ENCODE measurements around the gene ACAN.

The ACAN gene

DNA sequence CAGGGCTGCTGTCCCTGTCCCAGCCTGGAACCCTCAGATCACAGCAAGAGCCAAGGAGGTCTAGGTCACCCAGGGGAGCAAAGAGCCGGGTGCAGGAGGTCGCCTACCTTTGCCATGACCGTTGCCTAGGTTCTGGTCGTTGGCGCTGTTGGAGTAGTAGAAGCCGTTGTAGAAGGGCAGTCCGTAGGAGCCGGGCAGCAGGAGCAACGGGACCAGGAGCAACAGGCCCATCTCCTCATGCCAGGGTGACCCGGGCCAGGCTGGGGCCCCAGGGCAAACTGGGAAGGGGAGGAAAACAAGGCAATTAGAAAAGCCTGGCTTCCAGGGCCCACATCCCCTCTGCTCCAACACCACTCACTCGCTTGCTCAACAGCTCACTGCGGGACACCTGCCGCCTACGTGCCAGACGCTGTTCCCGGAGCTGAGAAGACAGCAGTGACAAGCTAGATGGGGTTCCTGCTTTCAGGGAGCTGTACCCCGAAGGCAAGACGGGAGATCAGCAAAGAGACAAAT is 83.9 kb downstream of the ACAN start:
- H4K91ac ChIP-seq (ENCODE audit: low read depth, low read length, poor library complexity), result no peak overlapping the region
- H3K27ac ChIP-seq (replicated peaks; ENCODE audit: low read length), result no peak overlapping the region
- H3K36me3 ChIP-seq (replicated peaks in 1 of 2; ENCODE audit: control insufficient read depth in 2 of 2, insufficient read depth in 2 of 2, low read length in 2 of 2), result no peaks in the 10 kb centered on the region
- no peak overlapping the region for H2BK120ac ChIP-seq (ENCODE audit: low read depth, low read length)
- H2BK5ac ChIP-seq (ENCODE audit: low read length), result no peak overlapping the region
- DNase-seq (ENCODE audit: low spot score), result no peak
- H2BK12ac ChIP-seq (ENCODE audit: low read length), result no peak overlapping the region
- no peak overlapping the region for H4K8ac ChIP-seq (ENCODE audit: low read depth, low read length)
- peak overlapping the region; percentile 5 for H2AK5ac ChIP-seq (ENCODE audit: low read depth, low read length)
- H3K14ac ChIP-seq (ENCODE audit: low read length), result no peak overlapping the region
- no peaks in the 10 kb centered on the region for H3K4me1 ChIP-seq (ENCODE audit: control insufficient read depth in 2 of 2, insufficient read depth in 1 of 2, low read depth in 1 of 2, low read length in 2 of 2)
- H2AFZ ChIP-seq (ENCODE audit: low read length), result no peak overlapping the region
- no peak overlapping the region for H3K4me3 ChIP-seq (ENCODE audit: low read length in 2 of 2)
- no peak overlapping the region for H3K4ac ChIP-seq (ENCODE audit: low read length)
- no peaks in the 10 kb centered on the region for H3K27me3 ChIP-seq (ENCODE audit: control insufficient read depth in 3 of 3, insufficient read depth in 3 of 3, low read depth in 1 of 3, low read length in 3 of 3)
- no peak overlapping the region for H2BK15ac ChIP-seq (ENCODE audit: low read length)
- peak overlapping the region; percentile 19 for H3K18ac ChIP-seq (ENCODE audit: low read length)
- no peak overlapping the region for H3K9ac ChIP-seq (ENCODE audit: low read depth, low read length, poor library complexity)
- H3K9me3 ChIP-seq (replicated peaks in 1 of 2; ENCODE audit: control insufficient read depth in 2 of 2, insufficient read depth in 1 of 2, low read depth in 1 of 2, low read length in 2 of 2), result no peaks in the 10 kb centered on the region
- H3K23ac ChIP-seq (ENCODE audit: low read depth, low read length, poor library complexity), result peak overlapping the region; percentile 81
- H3K79me1 ChIP-seq (ENCODE audit: low read depth, low read length), result no peaks in the 10 kb centered on the region
- WGBS, 2 donors (ENCODE audit: extremely low coverage in 2 of 2, insufficient read length in 2 of 2, insufficient replicate concordance in 1 of 2), result no CpG with 5 or more reads among the region's 18 CpGs
- no peak overlapping the region for H3K4me2 ChIP-seq (ENCODE audit: insufficient read depth, low read length, poor library complexity, severe bottlenecking)

DNA sequence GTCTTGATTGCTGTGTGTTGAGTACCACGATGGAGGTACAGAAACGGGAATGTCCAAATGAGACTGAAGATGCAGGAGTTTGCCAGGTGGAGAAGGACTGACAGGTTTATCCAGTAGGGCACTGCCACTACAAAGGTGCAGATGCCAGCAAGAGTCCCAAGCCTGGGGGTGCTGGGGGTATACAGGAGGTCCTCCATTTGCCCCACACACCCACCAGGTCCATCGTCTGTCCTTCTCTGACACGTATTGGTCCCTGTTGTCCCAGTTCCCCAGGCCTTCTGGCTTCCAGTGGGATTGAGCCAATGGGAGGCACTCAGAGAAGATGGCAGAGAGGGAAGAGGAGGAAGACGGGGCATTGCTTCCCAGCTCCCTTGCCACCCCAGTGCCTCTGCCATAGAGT is 85.5 kb downstream of the ACAN start:
- Histone ChIP-seq H3K9ac (ENCODE audit: low read depth, low read length, poor library complexity) (no peak overlapping the region), H2BK5ac (ENCODE audit: low read length) (no peak overlapping the region), H3K27ac (replicated peaks; ENCODE audit: low read length) (no peak overlapping the region), H2AK5ac (ENCODE audit: low read depth, low read length) (no peak overlapping the region), H2BK120ac (ENCODE audit: low read depth, low read length) (no peak overlapping the region), H3K4ac (ENCODE audit: low read length) (no peak overlapping the region), H4K91ac (ENCODE audit: low read depth, low read length, poor library complexity) (no peak overlapping the region), H4K8ac (ENCODE audit: low read depth, low read length) (no peak overlapping the region), H2BK15ac (ENCODE audit: low read length) (no peak overlapping the region), H2AFZ (ENCODE audit: low read length) (no peak overlapping the region), H3K4me3 (ENCODE audit: low read length in 2 of 2) (no peak overlapping the region), H3K79me1 (ENCODE audit: low read depth, low read length) (no peaks in the 10 kb centered on the region), H3K9me3 (replicated peaks in 1 of 2; ENCODE audit: control insufficient read depth in 2 of 2, insufficient read depth in 1 of 2, low read depth in 1 of 2, low read length in 2 of 2) (no peaks in the 10 kb centered on the region), H2BK12ac (ENCODE audit: low read length) (no peak overlapping the region), H3K4me2 (ENCODE audit: insufficient read depth, low read length, poor library complexity, severe bottlenecking) (no peak overlapping the region), H3K4me1 (ENCODE audit: control insufficient read depth in 2 of 2, insufficient read depth in 1 of 2, low read depth in 1 of 2, low read length in 2 of 2) (no peaks in the 10 kb centered on the region), H3K18ac (ENCODE audit: low read length) (no peak overlapping the region), H3K23ac (ENCODE audit: low read depth, low read length, poor library complexity) (no peak overlapping the region), H3K27me3 (ENCODE audit: control insufficient read depth in 3 of 3, insufficient read depth in 3 of 3, low read depth in 1 of 3, low read length in 3 of 3) (no peaks in the 10 kb centered on the region), H3K36me3 (replicated peaks in 1 of 2; ENCODE audit: control insufficient read depth in 2 of 2, insufficient read depth in 2 of 2, low read length in 2 of 2) (no peaks in the 10 kb centered on the region), H3K14ac (ENCODE audit: low read length) (no peak overlapping the region)
- no CpG with 5 or more reads among the region's 5 CpGs for WGBS, 2 donors (ENCODE audit: extremely low coverage in 2 of 2, insufficient read length in 2 of 2, insufficient replicate concordance in 1 of 2)
- DNase-seq (ENCODE audit: low spot score), result no peak

DNA sequence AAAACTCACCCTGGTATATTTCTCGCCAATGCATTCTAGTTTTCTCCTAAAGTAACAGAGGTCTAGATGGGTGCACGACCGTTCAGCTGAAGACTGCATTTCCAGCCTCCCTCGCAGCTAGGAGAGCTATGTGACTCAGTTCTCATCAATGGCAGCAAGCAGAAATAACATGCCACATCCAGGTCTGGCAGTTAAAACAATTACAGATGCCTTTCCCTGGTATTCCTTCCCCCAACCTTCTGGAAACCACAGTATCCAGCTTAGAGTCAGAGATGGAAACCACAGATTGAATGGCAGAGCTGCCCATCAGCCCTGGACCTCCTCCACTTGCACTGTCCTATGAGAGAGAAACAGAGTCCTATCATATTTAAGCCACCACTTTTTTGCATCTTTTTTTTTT is 87.3 kb downstream of the ACAN start:
- Histone ChIP-seq H3K4ac (ENCODE audit: low read length) (no peak overlapping the region), H3K9me3 (replicated peaks in 1 of 2; ENCODE audit: control insufficient read depth in 2 of 2, insufficient read depth in 1 of 2, low read depth in 1 of 2, low read length in 2 of 2) (no peaks in the 10 kb centered on the region), H3K14ac (ENCODE audit: low read length) (no peak overlapping the region), H2AFZ (ENCODE audit: low read length) (no peak overlapping the region), H3K9ac (ENCODE audit: low read depth, low read length, poor library complexity) (no peak overlapping the region), H4K91ac (ENCODE audit: low read depth, low read length, poor library complexity) (peak overlapping the region; percentile 83), H2BK15ac (ENCODE audit: low read length) (no peak overlapping the region), H3K79me1 (ENCODE audit: low read depth, low read length) (no peaks in the 10 kb centered on the region), H3K36me3 (replicated peaks in 1 of 2; ENCODE audit: control insufficient read depth in 2 of 2, insufficient read depth in 2 of 2, low read length in 2 of 2) (no peaks in the 10 kb centered on the region), H3K4me1 (ENCODE audit: control insufficient read depth in 2 of 2, insufficient read depth in 1 of 2, low read depth in 1 of 2, low read length in 2 of 2) (peaks cover 0 to 8% of the 10 kb centered on the region in 2 donors), H2BK120ac (ENCODE audit: low read depth, low read length) (no peak overlapping the region), H2BK12ac (ENCODE audit: low read length) (no peak overlapping the region), H3K4me3 (ENCODE audit: low read length in 2 of 2) (no peak overlapping the region), H3K4me2 (ENCODE audit: insufficient read depth, low read length, poor library complexity, severe bottlenecking) (no peak overlapping the region), H3K23ac (ENCODE audit: low read depth, low read length, poor library complexity) (no peak overlapping the region), H3K27ac (replicated peaks; ENCODE audit: low read length) (no peak overlapping the region), H3K18ac (ENCODE audit: low read length) (no peak overlapping the region), H4K8ac (ENCODE audit: low read depth, low read length) (no peak overlapping the region), H2AK5ac (ENCODE audit: low read depth, low read length) (no peak overlapping the region), H2BK5ac (ENCODE audit: low read length) (no peak overlapping the region), H3K27me3 (ENCODE audit: control insufficient read depth in 3 of 3, insufficient read depth in 3 of 3, low read depth in 1 of 3, low read length in 3 of 3) (peaks cover 0 to 17% (median 10%) of the 10 kb centered on the region in 3 experiments)
- no CpG with 5 or more reads among the region's 4 CpGs for whole genome bisulfite sequencing, 2 donors (ENCODE audit: extremely low coverage in 2 of 2, insufficient read length in 2 of 2, insufficient replicate concordance in 1 of 2)
- DNase-seq (ENCODE audit: low spot score), result no peak

DNA sequence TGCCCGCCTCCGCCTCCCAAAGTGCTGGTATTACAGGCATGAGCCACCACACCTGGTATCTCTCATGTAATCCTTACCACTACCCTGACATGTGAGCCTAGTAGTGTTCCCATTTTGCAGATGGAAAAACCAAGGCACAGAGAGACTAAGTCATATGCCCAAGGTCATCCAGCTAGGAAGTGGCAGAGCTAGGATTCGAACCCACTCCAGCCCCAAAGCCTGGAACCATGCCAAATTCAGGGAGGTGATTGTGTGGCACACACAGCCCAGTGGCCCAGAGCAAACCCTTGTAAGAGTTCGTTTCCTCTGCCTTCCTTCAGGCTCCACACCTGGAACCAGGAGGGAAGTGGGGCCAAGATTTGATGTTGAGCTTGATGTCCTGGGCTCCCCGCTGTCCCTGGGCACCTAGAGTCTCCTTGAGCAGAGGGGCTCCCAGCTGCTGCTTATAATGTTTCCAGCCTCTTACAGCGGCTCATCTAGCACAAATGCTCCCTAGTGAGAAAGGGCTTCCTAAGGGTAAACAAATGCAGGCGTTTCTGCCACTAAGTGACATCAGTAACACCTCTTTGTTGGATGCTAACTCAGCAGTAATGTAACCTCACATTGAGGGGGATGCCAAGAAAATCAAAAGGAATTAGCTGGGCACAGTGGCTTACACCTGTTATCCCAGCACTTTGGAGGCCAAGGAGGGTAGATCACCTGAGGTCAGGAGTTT is 88.5 kb downstream of the ACAN start:
- Histone ChIP-seq H3K23ac (ENCODE audit: low read depth, low read length, poor library complexity) (no peak overlapping the region), H4K8ac (ENCODE audit: low read depth, low read length) (no peak overlapping the region), H2BK5ac (ENCODE audit: low read length) (no peak overlapping the region), H3K27me3 (ENCODE audit: control insufficient read depth in 3 of 3, insufficient read depth in 3 of 3, low read depth in 1 of 3, low read length in 3 of 3) (peaks cover 0 to 19% (median 12%) of the 10 kb centered on the region in 3 experiments), H4K91ac (ENCODE audit: low read depth, low read length, poor library complexity) (no peak overlapping the region), H3K27ac (replicated peaks; ENCODE audit: low read length) (no peak overlapping the region), H3K9me3 (replicated peaks in 1 of 2; ENCODE audit: control insufficient read depth in 2 of 2, insufficient read depth in 1 of 2, low read depth in 1 of 2, low read length in 2 of 2) (no peaks in the 10 kb centered on the region), H3K79me1 (ENCODE audit: low read depth, low read length) (no peaks in the 10 kb centered on the region), H3K4me1 (ENCODE audit: control insufficient read depth in 2 of 2, insufficient read depth in 1 of 2, low read depth in 1 of 2, low read length in 2 of 2) (peaks cover 7 to 13% of the 10 kb centered on the region in 2 donors), H2BK12ac (ENCODE audit: low read length) (no peak overlapping the region), H2BK120ac (ENCODE audit: low read depth, low read length) (no peak overlapping the region), H3K9ac (ENCODE audit: low read depth, low read length, poor library complexity) (no peak overlapping the region), H3K4ac (ENCODE audit: low read length) (no peak overlapping the region), H3K18ac (ENCODE audit: low read length) (no peak overlapping the region), H2BK15ac (ENCODE audit: low read length) (no peak overlapping the region), H2AK5ac (ENCODE audit: low read depth, low read length) (no peak overlapping the region), H3K14ac (ENCODE audit: low read length) (no peak overlapping the region), H3K4me2 (ENCODE audit: insufficient read depth, low read length, poor library complexity, severe bottlenecking) (no peak overlapping the region), H2AFZ (ENCODE audit: low read length) (no peak overlapping the region), H3K36me3 (replicated peaks in 1 of 2; ENCODE audit: control insufficient read depth in 2 of 2, insufficient read depth in 2 of 2, low read length in 2 of 2) (no peaks in the 10 kb centered on the region), H3K4me3 (ENCODE audit: low read length in 2 of 2) (no peak overlapping the region)
- no peak for DNase-seq (ENCODE audit: low spot score)
- no CpG with 5 or more reads among the region's 7 CpGs for WGBS, 2 donors (ENCODE audit: extremely low coverage in 2 of 2, insufficient read length in 2 of 2, insufficient replicate concordance in 1 of 2)

Data from neuronal stem cell (in vitro differentiated cells).